PC-9 (cell line): ENCODE data around the gene APEH. TPM values are rescaled to one million over a fixed set of nuclear protein-coding genes. Genes with fewer than 3 reads are reported as not detected.

Experiments
- BruUV-seq: library from RNA; stranded (reverse); fragments of 400-500 nt; replicated peaks from 2 replicates; lab custom pipeline; 2021; lab: Mats Ljungman, UMichigan
- CTCF ChIA-PET: fragments of 300-600 bp; sonication (Branson Sonifier 250); formaldehyde crosslinking; loops from one replicate; lab custom pipeline; 2022; ENCODE audit warnings: antibody characterized with exemption; lab: Charles Lee
- POLR2A ChIA-PET: fragments of 300-600 bp; sonication (Branson Sonifier 250); formaldehyde crosslinking; loops from one replicate; lab custom pipeline; 2022; ENCODE audit warnings: antibody characterized with exemption; ENCODE audit not compliant: unreplicated experiment; lab: Charles Lee
- DNase-seq, 2 experiments: peaks; one replicate each; pipeline versions ENCODE4 v3.0.0 to v3.0.0-alpha.2; 2015 to 2022; ENCODE audit warnings: mixed read lengths in 1 of 2
- H2AFZ ChIP-seq: fragments of 200-600 bp; sonication (generic); 2 replicates; pipeline ENCODE4 v1.8.1; 2017; ENCODE audit warnings: antibody characterized with exemption
- H3F3A ChIP-seq: fragments of 200-600 bp; sonication (generic); 2 replicates; pipeline ENCODE4 v1.8.1; 2017; ENCODE audit warnings: antibody characterized with exemption, mild to moderate bottlenecking, low read depth; ENCODE audit not compliant: insufficient read depth
- H3K27ac ChIP-seq: fragments of 200-600 bp; sonication (generic); 2 replicates; pipeline ENCODE4 v1.6.1; 2016; ENCODE audit warnings: mixed run types
- H3K27me3 ChIP-seq: fragments of 200-600 bp; sonication (generic); 2 replicates; pipeline ENCODE4 v1.6.1; 2016; ENCODE audit warnings: low read depth, mixed run types; ENCODE audit not compliant: insufficient read depth
- H3K36me3 ChIP-seq: fragments of 200-600 bp; sonication (generic); 2 replicates; pipeline ENCODE4 v1.6.1; 2016; ENCODE audit warnings: low read depth, mixed run types
- H3K4me1 ChIP-seq: fragments of 200-600 bp; sonication (generic); replicated peaks from 2 replicates; pipeline ENCODE4 v1.6.1; 2016; ENCODE audit warnings: mixed run types; ENCODE audit not compliant: insufficient read depth
- H3K4me2 ChIP-seq: fragments of 200-600 bp; sonication (generic); 2 replicates; pipeline ENCODE4 v1.6.1; 2017; ENCODE audit warnings: mixed run types
- H3K4me3 ChIP-seq: fragments of 200-600 bp; sonication (generic); 2 replicates; pipeline ENCODE4 v1.6.1; 2016; ENCODE audit warnings: mixed run types
- H3K79me2 ChIP-seq: fragments of 200-600 bp; sonication (generic); 2 replicates; pipeline ENCODE4 v1.6.1; 2017; ENCODE audit warnings: low read depth, mixed run types
- H3K9me2 ChIP-seq: fragments of 200-600 bp; sonication (generic); 2 replicates; pipeline ENCODE4 v1.8.1; 2017; ENCODE audit warnings: mild to moderate bottlenecking; ENCODE audit not compliant: insufficient read depth
- H3K9me3 ChIP-seq: fragments of 200-600 bp; sonication (generic); 2 replicates; pipeline ENCODE4 v1.8.1; 2016; ENCODE audit warnings: low read depth; ENCODE audit not compliant: insufficient read depth
- H4K20me1 ChIP-seq: fragments of 200-600 bp; sonication (generic); 2 replicates; pipeline ENCODE4 v1.8.1; 2017; ENCODE audit not compliant: insufficient read depth
- EZH2 ChIP-seq: fragments of 200-600 bp; sonication (generic); IDR thresholded peaks from 2 replicates; pipeline ENCODE4 v1.8.0; 2017; ENCODE audit warnings: antibody characterized with exemption, low read depth
- intact Hi-C: fragments of 100-400 bp; cut with micrococcal nuclease; formaldehyde crosslinking; loops from one replicate; pipeline ENCODE4 v1.10.0; 2022; ENCODE audit not compliant: unreplicated experiment
- total RNA-seq: library from RNA; stranded (reverse); gene quantifications from 2 replicates; pipeline ENCODE4 v1.2.3, GENCODE V29; 2021
- TF ChIP-seq, protein P1 (sequence below): fragments of 200-600 bp; sonication (generic); conservative IDR thresholded peaks from 2 replicates; pipeline ENCODE4 v1.6.1; 2017; ENCODE audit warnings: mixed run types, antibody characterized with exemption, mild to moderate bottlenecking, moderate library complexity

The APEH gene
- total RNA-seq, 1 experiment from 2014 or later, result 131 TPM

GRCh38 chr3:49652903-49653415 lies 21.2 kb upstream of the APEH start:
- ChIA-PET CTCF (no interaction called here), POLR2A (no interaction called here)
- no peak overlapping the region for H3K4me2 ChIP-seq
- BruUV-seq, result no TSS peak
- H3K4me1 ChIP-seq, result no peaks in the 10 kb centered on the region
- H4K20me1 ChIP-seq, result no peaks in the 10 kb centered on the region
- no peaks in the 10 kb centered on the region for H3F3A ChIP-seq
- H3K79me2 ChIP-seq, result no peaks in the 10 kb centered on the region
- H3K27ac ChIP-seq, result no peak overlapping the region
- no peaks in the 10 kb centered on the region for H3K36me3 ChIP-seq
- intact Hi-C loops, result no loop called here
- TF ChIP-seq, protein P1, sequence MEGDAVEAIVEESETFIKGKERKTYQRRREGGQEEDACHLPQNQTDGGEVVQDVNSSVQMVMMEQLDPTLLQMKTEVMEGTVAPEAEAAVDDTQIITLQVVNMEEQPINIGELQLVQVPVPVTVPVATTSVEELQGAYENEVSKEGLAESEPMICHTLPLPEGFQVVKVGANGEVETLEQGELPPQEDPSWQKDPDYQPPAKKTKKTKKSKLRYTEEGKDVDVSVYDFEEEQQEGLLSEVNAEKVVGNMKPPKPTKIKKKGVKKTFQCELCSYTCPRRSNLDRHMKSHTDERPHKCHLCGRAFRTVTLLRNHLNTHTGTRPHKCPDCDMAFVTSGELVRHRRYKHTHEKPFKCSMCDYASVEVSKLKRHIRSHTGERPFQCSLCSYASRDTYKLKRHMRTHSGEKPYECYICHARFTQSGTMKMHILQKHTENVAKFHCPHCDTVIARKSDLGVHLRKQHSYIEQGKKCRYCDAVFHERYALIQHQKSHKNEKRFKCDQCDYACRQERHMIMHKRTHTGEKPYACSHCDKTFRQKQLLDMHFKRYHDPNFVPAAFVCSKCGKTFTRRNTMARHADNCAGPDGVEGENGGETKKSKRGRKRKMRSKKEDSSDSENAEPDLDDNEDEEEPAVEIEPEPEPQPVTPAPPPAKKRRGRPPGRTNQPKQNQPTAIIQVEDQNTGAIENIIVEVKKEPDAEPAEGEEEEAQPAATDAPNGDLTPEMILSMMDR, result no peak
- no peak for TF ChIP-seq EZH2
- no peak overlapping the region for H3K4me3 ChIP-seq
- no peak overlapping the region for H2AFZ ChIP-seq
- no peaks in the 10 kb centered on the region for H3K9me2 ChIP-seq
- DNase-seq, result no peak
- no peaks in the 10 kb centered on the region for H3K9me3 ChIP-seq
- no peaks in the 10 kb centered on the region for H3K27me3 ChIP-seq

DNA sequence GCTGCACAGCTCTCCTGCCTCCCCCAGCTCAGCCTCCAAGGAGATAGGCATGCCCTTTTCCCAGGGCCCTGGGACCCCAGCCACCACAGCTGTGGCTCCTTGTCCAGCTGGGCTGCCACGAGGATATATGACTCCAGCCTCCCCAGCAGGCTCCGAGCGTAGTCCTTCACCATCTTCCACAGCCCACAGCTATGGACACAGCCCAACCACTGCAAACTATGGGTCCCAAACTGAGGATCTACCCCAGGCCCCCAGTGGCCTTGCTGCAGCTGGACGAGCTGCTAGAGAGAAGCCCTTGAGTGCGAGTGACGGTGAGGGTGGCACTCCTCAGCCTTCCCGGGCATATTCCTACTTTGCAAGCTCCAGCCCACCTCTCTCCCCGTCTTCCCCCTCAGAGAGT lies 20.5 kb upstream of the APEH start:
- H3K9me2 ChIP-seq, result no peaks in the 10 kb centered on the region
- H3K27ac ChIP-seq, result no peak overlapping the region
- no peaks in the 10 kb centered on the region for H3K79me2 ChIP-seq
- DNase-seq, result no peak
- ChIA-PET POLR2A (no interaction called here), CTCF (no interaction called here)
- no peaks in the 10 kb centered on the region for H3K27me3 ChIP-seq
- H4K20me1 ChIP-seq, result no peaks in the 10 kb centered on the region
- no peak overlapping the region for H3K4me2 ChIP-seq
- intact Hi-C loops, result no loop called here
- no peaks in the 10 kb centered on the region for H3K36me3 ChIP-seq
- H3F3A ChIP-seq, result no peaks in the 10 kb centered on the region
- no peak overlapping the region for H3K4me3 ChIP-seq
- no peaks in the 10 kb centered on the region for H3K9me3 ChIP-seq
- no TSS peak for BruUV-seq
- H2AFZ ChIP-seq, result no peak overlapping the region
- no peaks in the 10 kb centered on the region for H3K4me1 ChIP-seq
- TF ChIP-seq EZH2, result no peak
- TF ChIP-seq, protein P1, result no peak

DNA sequence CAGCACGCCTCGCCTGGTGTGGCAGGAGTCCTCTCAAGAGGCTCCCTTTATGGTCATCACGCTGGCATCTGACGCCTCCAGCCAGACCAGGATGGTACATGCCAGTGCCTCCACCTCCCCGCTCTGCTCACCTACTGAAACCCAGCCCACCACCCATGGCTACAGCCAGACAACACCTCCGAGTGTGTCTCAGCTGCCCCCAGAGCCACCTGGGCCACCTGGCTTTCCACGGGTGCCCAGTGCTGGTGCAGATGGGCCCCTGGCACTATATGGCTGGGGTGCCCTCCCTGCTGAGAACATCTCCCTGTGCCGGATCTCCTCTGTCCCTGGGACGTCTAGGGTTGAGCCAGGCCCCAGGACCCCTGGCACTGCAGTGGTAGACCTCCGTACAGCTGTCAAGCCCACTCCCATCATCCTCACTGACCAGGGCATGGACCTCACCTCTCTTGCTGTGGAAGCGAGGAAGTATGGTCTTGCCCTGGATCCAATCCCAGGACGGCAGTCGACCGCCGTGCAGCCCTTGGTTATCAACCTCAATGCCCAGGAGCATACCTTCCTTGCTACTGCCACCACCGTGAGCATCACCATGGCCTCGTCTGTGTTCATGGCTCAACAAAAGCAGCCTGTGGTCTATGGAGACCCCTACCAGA lies 19.9 kb upstream of the APEH start:
- CTCF ChIA-PET, result no interaction called here
- H3K9me2 ChIP-seq, result no peaks in the 10 kb centered on the region
- H3K4me1 ChIP-seq, result no peaks in the 10 kb centered on the region
- intact Hi-C loops, result no loop called here
- no peaks in the 10 kb centered on the region for H4K20me1 ChIP-seq
- no TSS peak for BruUV-seq
- no peaks in the 10 kb centered on the region for H3K27me3 ChIP-seq
- H3K79me2 ChIP-seq, result no peaks in the 10 kb centered on the region
- TF ChIP-seq, protein P1, result no peak
- no peak for TF ChIP-seq EZH2
- no peak overlapping the region for H2AFZ ChIP-seq
- no peak overlapping the region for H3K4me2 ChIP-seq
- DNase-seq, result no peak
- no peak overlapping the region for H3K27ac ChIP-seq
- H3K36me3 ChIP-seq, result no peaks in the 10 kb centered on the region
- POLR2A ChIA-PET, result no interaction called here
- H3K9me3 ChIP-seq, result no peaks in the 10 kb centered on the region
- H3K4me3 ChIP-seq, result no peak overlapping the region
- no peaks in the 10 kb centered on the region for H3F3A ChIP-seq
